HepG2 (cell line): Measurements from ENCODE around the gene COMMD7. TPM values are rescaled to one million over a fixed set of nuclear protein-coding genes. Genes with fewer than 3 reads are reported as not detected.
A peak's percentile ranks its signal among the peaks of the same experiment; 100 is the strongest.

Experiments used
- CBX5 ChIP-seq: sonication (generic); formaldehyde crosslinking; IDR thresholded peaks from 2 replicates; pipeline ENCODE4 v1.4.0; 2020; ENCODE audit warnings: missing genetic modification reagents, borderline replicate concordance
- GATAD2A ChIP-seq: IDR thresholded peaks from 2 replicates; pipeline ENCODE4 v1.6.1; 2016
- KAT8 ChIP-seq: IDR thresholded peaks from 2 replicates; pipeline ENCODE4 v1.6.1; 2016; ENCODE audit warnings: missing genetic modification reagents, missing compliant biosample characterization
- KDM3A ChIP-seq: IDR thresholded peaks from 2 replicates; pipeline ENCODE4 v1.6.1; 2018; ENCODE audit warnings: low read depth, missing compliant biosample characterization
- MAF1 ChIP-seq: sonication (generic); formaldehyde crosslinking; IDR thresholded peaks from 2 replicates; pipeline ENCODE4 v1.5.0; 2020; ENCODE audit warnings: missing genetic modification reagents, borderline replicate concordance
- MXD4 ChIP-seq: IDR thresholded peaks from 2 replicates; pipeline ENCODE4 v1.6.1; 2016; ENCODE audit warnings: mild to moderate bottlenecking, missing biosample characterization, missing genetic modification reagents
- NPAS2 ChIP-seq: sonication (generic); formaldehyde crosslinking; IDR thresholded peaks from 2 replicates; pipeline ENCODE4 v1.8.0; 2022; ENCODE audit warnings: mild to moderate bottlenecking, missing genetic modification reagents, borderline replicate concordance
- PITX1 ChIP-seq: sonication (generic); formaldehyde crosslinking; IDR thresholded peaks from 2 replicates; pipeline ENCODE4 v1.5.1; 2020; ENCODE audit warnings: mild to moderate bottlenecking, missing genetic modification reagents
- POLR2AphosphoS2 ChIP-seq: IDR thresholded peaks from 2 replicates; pipeline ENCODE4 v1.6.1; 2011; ENCODE audit warnings: low read depth, low read length, improper control_type of control experiment
- PPARG ChIP-seq: conservative IDR thresholded peaks from 2 replicates; pipeline ENCODE4 v1.6.1; 2016; ENCODE audit warnings: missing biosample characterization, missing genetic modification reagents
- TARDBP ChIP-seq: sonication (generic); formaldehyde crosslinking; IDR thresholded peaks from 2 replicates; pipeline ENCODE4 v1.8.0; 2022; ENCODE audit warnings: mild to moderate bottlenecking, missing genetic modification reagents
- UBTF ChIP-seq: sonication (generic); formaldehyde crosslinking; IDR thresholded peaks from 2 replicates; pipeline ENCODE4 v1.4.0; 2020; ENCODE audit warnings: mild to moderate bottlenecking, missing genetic modification reagents
- ZNF235 ChIP-seq: sonication (generic); formaldehyde crosslinking; IDR thresholded peaks from 2 replicates; pipeline ENCODE4 v1.8.1; 2023; ENCODE audit warnings: mild to moderate bottlenecking, missing genetic modification reagents, borderline replicate concordance
- ZNF556 ChIP-seq: sonication (generic); formaldehyde crosslinking; IDR thresholded peaks from 2 replicates; pipeline ENCODE4 v1.4.0; 2020; ENCODE audit warnings: mild to moderate bottlenecking, missing genetic modification reagents, borderline replicate concordance
- ZNF598 ChIP-seq: sonication (generic); formaldehyde crosslinking; IDR thresholded peaks from 2 replicates; pipeline ENCODE4 v1.5.1; 2020; ENCODE audit warnings: mild to moderate bottlenecking, missing genetic modification reagents, borderline replicate concordance
- ZNF790 ChIP-seq: sonication (generic); formaldehyde crosslinking; IDR thresholded peaks from 2 replicates; pipeline ENCODE4 v1.8.0; 2022; ENCODE audit warnings: missing genetic modification reagents, mild to moderate bottlenecking, borderline replicate concordance
- ZNF878 ChIP-seq: sonication (generic); formaldehyde crosslinking; IDR thresholded peaks from 2 replicates; pipeline ENCODE4 v1.8.1; 2023; ENCODE audit warnings: mild to moderate bottlenecking, missing genetic modification reagents, moderate library complexity
- polyA plus RNA-seq, 8 experiments: library from polyadenylated mRNA; depleted of rRNA in 3 of 8; stranded (reverse) in 7 of 8; unstranded in 1 of 8; fragments of >200 nt; fragmentation: Illumina TruSeq in 4 of 8; extraction: Trizol in 4 of 8; gene quantifications; 2 replicates each; pipeline versions ENCODE4 v1.2.1 to v1.2.3, GENCODE V29; 2011 to 2016; ENCODE audit warnings: low read depth in 4 of 8, missing spikeins in 1 of 8, mixed read lengths in 1 of 8; ENCODE audit not compliant: insufficient read depth in 1 of 8
- total RNA-seq, 5 experiments: library from RNA; depleted of rRNA; stranded (reverse); fragments of >200 nt; fragmentation: Illumina TruSeq; extraction: Trizol; gene quantifications; 2 replicates each; pipeline ENCODE4 v1.2.3, GENCODE V29; 2016; ENCODE audit warnings: low read depth in 1 of 5
- TF ChIP-seq, protein P1 (sequence below): sonication (generic); formaldehyde crosslinking; IDR thresholded peaks from 2 replicates; pipeline ENCODE4 v1.8.1; 2022; ENCODE audit warnings: low read depth, mild to moderate bottlenecking, missing genetic modification reagents
- TF ChIP-seq, protein P2 (sequence below): sonication (generic); formaldehyde crosslinking; IDR thresholded peaks from 2 replicates; pipeline ENCODE4 v1.5.0; 2020; ENCODE audit warnings: mild to moderate bottlenecking, missing genetic modification reagents
- TF ChIP-seq, protein P3 (sequence below): sonication (generic); formaldehyde crosslinking; conservative IDR thresholded peaks from 2 replicates; pipeline ENCODE4 v1.4.0; 2020; ENCODE audit warnings: mild to moderate bottlenecking, missing genetic modification reagents, moderate library complexity

Gene COMMD7
- total and polyA plus RNA-seq, 2 of the 13 experiments (the other 11 are each of a cell fraction or from before 2014, with no cell fraction given) = 42.1 to 53.3 TPM

- TF ChIP-seq ZNF556 (CRISPR knock-in tag) (no peak), ZNF878 (CRISPR knock-in tag) (no peak), MXD4 (CRISPR knock-in tag) (no peak), TARDBP (CRISPR knock-in tag) (0 out of 2 replicates have a peak, but pooled peaks have one; percentile 10), NPAS2 (CRISPR knock-in tag) (no peak), ZNF598 (no peak), PPARG (no peak), GATAD2A (peak; percentile 62), MAF1 (no peak), POLR2AphosphoS2 (no peak), KAT8 (CRISPR knock-in tag) (0 out of 2 replicates have a peak, but pooled peaks have one; percentile 45), ZNF235 (CRISPR knock-in tag) (no peak), CBX5 (CRISPR knock-in tag) (no peak), PITX1 (CRISPR knock-in tag) (peak; percentile 30; the same call in 1 of the 2 replicates), UBTF (CRISPR knock-in tag) (no peak), KDM3A (CRISPR knock-in tag) (no peak), ZNF790 (CRISPR knock-in tag) (no peak)
- TF ChIP-seq, protein P1, sequence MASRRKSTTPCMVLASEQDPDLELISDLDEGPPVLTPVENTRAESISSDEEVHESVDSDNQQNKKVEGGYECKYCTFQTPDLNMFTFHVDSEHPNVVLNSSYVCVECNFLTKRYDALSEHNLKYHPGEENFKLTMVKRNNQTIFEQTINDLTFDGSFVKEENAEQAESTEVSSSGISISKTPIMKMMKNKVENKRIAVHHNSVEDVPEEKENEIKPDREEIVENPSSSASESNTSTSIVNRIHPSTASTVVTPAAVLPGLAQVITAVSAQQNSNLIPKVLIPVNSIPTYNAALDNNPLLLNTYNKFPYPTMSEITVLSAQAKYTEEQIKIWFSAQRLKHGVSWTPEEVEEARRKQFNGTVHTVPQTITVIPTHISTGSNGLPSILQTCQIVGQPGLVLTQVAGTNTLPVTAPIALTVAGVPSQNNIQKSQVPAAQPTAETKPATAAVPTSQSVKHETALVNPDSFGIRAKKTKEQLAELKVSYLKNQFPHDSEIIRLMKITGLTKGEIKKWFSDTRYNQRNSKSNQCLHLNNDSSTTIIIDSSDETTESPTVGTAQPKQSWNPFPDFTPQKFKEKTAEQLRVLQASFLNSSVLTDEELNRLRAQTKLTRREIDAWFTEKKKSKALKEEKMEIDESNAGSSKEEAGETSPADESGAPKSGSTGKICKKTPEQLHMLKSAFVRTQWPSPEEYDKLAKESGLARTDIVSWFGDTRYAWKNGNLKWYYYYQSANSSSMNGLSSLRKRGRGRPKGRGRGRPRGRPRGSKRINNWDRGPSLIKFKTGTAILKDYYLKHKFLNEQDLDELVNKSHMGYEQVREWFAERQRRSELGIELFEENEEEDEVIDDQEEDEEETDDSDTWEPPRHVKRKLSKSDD (CRISPR knock-in tag) = no peak
- TF ChIP-seq, protein P2, sequence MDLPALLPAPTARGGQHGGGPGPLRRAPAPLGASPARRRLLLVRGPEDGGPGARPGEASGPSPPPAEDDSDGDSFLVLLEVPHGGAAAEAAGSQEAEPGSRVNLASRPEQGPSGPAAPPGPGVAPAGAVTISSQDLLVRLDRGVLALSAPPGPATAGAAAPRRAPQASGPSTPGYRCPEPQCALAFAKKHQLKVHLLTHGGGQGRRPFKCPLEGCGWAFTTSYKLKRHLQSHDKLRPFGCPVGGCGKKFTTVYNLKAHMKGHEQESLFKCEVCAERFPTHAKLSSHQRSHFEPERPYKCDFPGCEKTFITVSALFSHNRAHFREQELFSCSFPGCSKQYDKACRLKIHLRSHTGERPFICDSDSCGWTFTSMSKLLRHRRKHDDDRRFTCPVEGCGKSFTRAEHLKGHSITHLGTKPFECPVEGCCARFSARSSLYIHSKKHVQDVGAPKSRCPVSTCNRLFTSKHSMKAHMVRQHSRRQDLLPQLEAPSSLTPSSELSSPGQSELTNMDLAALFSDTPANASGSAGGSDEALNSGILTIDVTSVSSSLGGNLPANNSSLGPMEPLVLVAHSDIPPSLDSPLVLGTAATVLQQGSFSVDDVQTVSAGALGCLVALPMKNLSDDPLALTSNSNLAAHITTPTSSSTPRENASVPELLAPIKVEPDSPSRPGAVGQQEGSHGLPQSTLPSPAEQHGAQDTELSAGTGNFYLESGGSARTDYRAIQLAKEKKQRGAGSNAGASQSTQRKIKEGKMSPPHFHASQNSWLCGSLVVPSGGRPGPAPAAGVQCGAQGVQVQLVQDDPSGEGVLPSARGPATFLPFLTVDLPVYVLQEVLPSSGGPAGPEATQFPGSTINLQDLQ (CRISPR knock-in tag) = no peak
- TF ChIP-seq, protein P3, sequence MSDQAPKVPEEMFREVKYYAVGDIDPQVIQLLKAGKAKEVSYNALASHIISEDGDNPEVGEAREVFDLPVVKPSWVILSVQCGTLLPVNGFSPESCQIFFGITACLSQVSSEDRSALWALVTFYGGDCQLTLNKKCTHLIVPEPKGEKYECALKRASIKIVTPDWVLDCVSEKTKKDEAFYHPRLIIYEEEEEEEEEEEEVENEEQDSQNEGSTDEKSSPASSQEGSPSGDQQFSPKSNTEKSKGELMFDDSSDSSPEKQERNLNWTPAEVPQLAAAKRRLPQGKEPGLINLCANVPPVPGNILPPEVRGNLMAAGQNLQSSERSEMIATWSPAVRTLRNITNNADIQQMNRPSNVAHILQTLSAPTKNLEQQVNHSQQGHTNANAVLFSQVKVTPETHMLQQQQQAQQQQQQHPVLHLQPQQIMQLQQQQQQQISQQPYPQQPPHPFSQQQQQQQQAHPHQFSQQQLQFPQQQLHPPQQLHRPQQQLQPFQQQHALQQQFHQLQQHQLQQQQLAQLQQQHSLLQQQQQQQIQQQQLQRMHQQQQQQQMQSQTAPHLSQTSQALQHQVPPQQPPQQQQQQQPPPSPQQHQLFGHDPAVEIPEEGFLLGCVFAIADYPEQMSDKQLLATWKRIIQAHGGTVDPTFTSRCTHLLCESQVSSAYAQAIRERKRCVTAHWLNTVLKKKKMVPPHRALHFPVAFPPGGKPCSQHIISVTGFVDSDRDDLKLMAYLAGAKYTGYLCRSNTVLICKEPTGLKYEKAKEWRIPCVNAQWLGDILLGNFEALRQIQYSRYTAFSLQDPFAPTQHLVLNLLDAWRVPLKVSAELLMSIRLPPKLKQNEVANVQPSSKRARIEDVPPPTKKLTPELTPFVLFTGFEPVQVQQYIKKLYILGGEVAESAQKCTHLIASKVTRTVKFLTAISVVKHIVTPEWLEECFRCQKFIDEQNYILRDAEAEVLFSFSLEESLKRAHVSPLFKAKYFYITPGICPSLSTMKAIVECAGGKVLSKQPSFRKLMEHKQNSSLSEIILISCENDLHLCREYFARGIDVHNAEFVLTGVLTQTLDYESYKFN (CRISPR knock-in tag) = peak; percentile 55; the same call in 1 of the 2 replicates
Observed at GRCh38 chr20:32709632-32710121, 33.6 kb downstream of the COMMD7 start (continued).
